Thyroid gland (tissue), 4 donors: ENCODE results near the gene FGD5. TPM values are rescaled to one million over a fixed set of nuclear protein-coding genes. Genes with fewer than 3 reads are reported as not detected.

Experiments
- DNase-seq, 2 donors: peaks; one replicate each; pipeline ENCODE4 v3.0.0-alpha.2; 2019
- H3K27ac ChIP-seq, 3 donors: fragments of 200-600 bp; sonication (generic); 1 replicate in 2 of 3; 2 replicates in 1 of 3; pipeline ENCODE4 v1.5.1; 2016 to 2019; ENCODE audit warnings: mild to moderate bottlenecking in 1 of 3, moderate library complexity in 1 of 3
- H3K27me3 ChIP-seq: fragments of 200-600 bp; sonication (generic); one replicate; pipeline ENCODE4 v1.5.1; 2019
- H3K36me3 ChIP-seq, 2 donors: fragments of 200-600 bp; sonication (generic); one replicate each; pipeline ENCODE4 v1.5.1; 2016 to 2019
- H3K4me1 ChIP-seq, 2 donors: fragments of 200-600 bp; sonication (generic); one replicate each; pipeline ENCODE4 v1.5.1; 2017 to 2019
- H3K4me3 ChIP-seq, 3 donors: fragments of 200-600 bp; sonication (generic); replicated peaks in 1 of 3; 1 replicate in 2 of 3; 2 replicates in 1 of 3; pipeline ENCODE4 v1.5.1; 2016; ENCODE audit warnings: mild to moderate bottlenecking in 1 of 3
- H3K9me3 ChIP-seq: fragments of 200-600 bp; sonication (generic); one replicate; pipeline ENCODE4 v1.5.1; 2017
- CTCF ChIP-seq, 6 experiments: fragments of 200-600 bp in 3 of 6; fragments of 450-650 bp in 3 of 6; sonication (generic) in 3 of 6; IDR thresholded peaks; one replicate each; pipeline ENCODE4 v1.5.1; 2016 to 2019; ENCODE audit warnings: antibody characterized with exemption in 6 of 6, mild to moderate bottlenecking in 2 of 6, inconsistent platforms in 1 of 6, moderate library complexity in 1 of 6
- POLR2A ChIP-seq, 2 donors: fragments of 450-650 bp; IDR thresholded peaks; one replicate each; pipeline ENCODE4 v1.6.1; 2017; ENCODE audit warnings: antibody characterized with exemption in 2 of 2, mild to moderate bottlenecking in 2 of 2, moderate library complexity in 1 of 2
- WGBS, 2 donors: methylation state at CpG; one replicate each; pipeline ENCODE4 v1.1.5; 2017; 5-methylcytosine and 5-hydroxymethylcytosine counted together
- intact Hi-C: fragments of 100-400 bp; cut with DNase I; formaldehyde crosslinking; loops from one replicate; pipeline ENCODE4 v1.15.1; 2023
- total RNA-seq, 4 donors: library from RNA; depleted of rRNA; stranded (reverse); fragments of >200 nt; gene quantifications; one replicate each; pipeline ENCODE4 v1.2.3, GENCODE V29; 2016

Gene FGD5
- total RNA-seq, 4 donors from 2014 or later = 13.0 to 29.3 (median 17.4) TPM

- no peak overlapping the region for H3K27ac ChIP-seq
- TF ChIP-seq POLR2A (IDR thresholded peaks at IDR 0.05) = no peak
- no peak for TF ChIP-seq CTCF (IDR thresholded peaks at IDR 0.05)
- no peaks in the 10 kb centered on the region for H3K36me3 ChIP-seq
- H3K4me1 ChIP-seq = peaks cover 0 to 12% of the 10 kb centered on the region in 2 donors
- 58 to 65% methylated on average over 4 of the region's 4 CpGs for WGBS, 2 donors
- H3K9me3 ChIP-seq = no peaks in the 10 kb centered on the region
- DNase-seq = no peak
- no peaks in the 10 kb centered on the region for H3K27me3 ChIP-seq
- intact Hi-C loops = no loop called here
- H3K4me3 ChIP-seq = no peak overlapping the region
Observed at GRCh38 chr3:14872706-14873105, 53.9 kb downstream of the FGD5 start.

- H3K4me3 ChIP-seq = no peak overlapping the region
- no peaks in the 10 kb centered on the region for H3K27me3 ChIP-seq
- H3K9me3 ChIP-seq = no peaks in the 10 kb centered on the region
- no peaks in the 10 kb centered on the region for H3K36me3 ChIP-seq
- TF ChIP-seq CTCF (IDR thresholded peaks at IDR 0.05) (no peak), POLR2A (IDR thresholded peaks at IDR 0.05) (no peak)
- DNase-seq = no peak
- WGBS, 2 donors = 86 to 90% methylated on average over 4 of the region's 4 CpGs
- intact Hi-C loops = no loop called here
- H3K27ac ChIP-seq = no peak overlapping the region
- H3K4me1 ChIP-seq = peaks cover 0 to 12% of the 10 kb centered on the region in 2 donors
Observed at GRCh38 chr3:14874784-14875183, 56.0 kb downstream of the FGD5 start.

- intact Hi-C loops = no loop called here
- Histone ChIP-seq H3K36me3 (no peaks in the 10 kb centered on the region), H3K27ac (no peak overlapping the region), H3K4me3 (no peak overlapping the region), H3K4me1 (peaks cover 0 to 12% of the 10 kb centered on the region in 2 donors), H3K27me3 (no peaks in the 10 kb centered on the region), H3K9me3 (no peaks in the 10 kb centered on the region)
- DNase-seq = no peak
- TF ChIP-seq POLR2A (IDR thresholded peaks at IDR 0.05) = no peak
- TF ChIP-seq CTCF (IDR thresholded peaks at IDR 0.05) = no peak
- WGBS, 2 donors = 91 to 97% methylated on average over 8 of the region's 8 CpGs
Observed at GRCh38 chr3:14875411-14876175, 56.8 kb downstream of the FGD5 start.

GRCh38 chr3:14876921-14877333, 58.2 kb downstream of the FGD5 start:
- Histone ChIP-seq H3K27ac (peak overlapping the region in 2 of 3 donors; percentile 61 to 65), H3K27me3 (no peaks in the 10 kb centered on the region), H3K4me1 (peaks cover 0 to 12% of the 10 kb centered on the region in 2 donors), H3K4me3 (no peak overlapping the region), H3K9me3 (no peaks in the 10 kb centered on the region), H3K36me3 (no peaks in the 10 kb centered on the region)
- no peak for TF ChIP-seq CTCF (IDR thresholded peaks at IDR 0.05)
- no peak for TF ChIP-seq POLR2A (IDR thresholded peaks at IDR 0.05)
- intact Hi-C loops = no loop called here
- 55 to 76% methylated on average over 2 to 12 of the region's 12 CpGs for WGBS, 2 donors
- DNase-seq = peak; percentile 16 to 29

GRCh38 chr3:14877469-14877868, 58.7 kb downstream of the FGD5 start:
- 72 to 83% methylated on average over 5 to 7 of the region's 7 CpGs for WGBS, 2 donors
- no peak for DNase-seq

More at GRCh38 chr3:14877469-14877868, 58.7 kb downstream of the FGD5 start:
- H3K36me3 ChIP-seq = no peaks in the 10 kb centered on the region
- no peaks in the 10 kb centered on the region for H3K9me3 ChIP-seq
- H3K4me1 ChIP-seq = peaks cover 0 to 12% of the 10 kb centered on the region in 2 donors
- H3K27me3 ChIP-seq = no peaks in the 10 kb centered on the region
- no peak overlapping the region for H3K4me3 ChIP-seq
- TF ChIP-seq POLR2A (IDR thresholded peaks at IDR 0.05) = no peak
- TF ChIP-seq CTCF (IDR thresholded peaks at IDR 0.05) = no peak
- peak overlapping the region in 1 of 3 donors; percentile 20 for H3K27ac ChIP-seq
- intact Hi-C loops = no loop called here
